ENCODE measurements around the gene NPC1. TPM values are rescaled to one million over a fixed set of nuclear protein-coding genes. Genes with fewer than 3 reads are reported as not detected.

NPC1 gene
- total and polyA plus RNA-seq, 2 of the 8 experiments (the other 6 are each of a cell fraction or from before 2014, with no cell fraction given): 34.1 to 39.5 TPM

DNA sequence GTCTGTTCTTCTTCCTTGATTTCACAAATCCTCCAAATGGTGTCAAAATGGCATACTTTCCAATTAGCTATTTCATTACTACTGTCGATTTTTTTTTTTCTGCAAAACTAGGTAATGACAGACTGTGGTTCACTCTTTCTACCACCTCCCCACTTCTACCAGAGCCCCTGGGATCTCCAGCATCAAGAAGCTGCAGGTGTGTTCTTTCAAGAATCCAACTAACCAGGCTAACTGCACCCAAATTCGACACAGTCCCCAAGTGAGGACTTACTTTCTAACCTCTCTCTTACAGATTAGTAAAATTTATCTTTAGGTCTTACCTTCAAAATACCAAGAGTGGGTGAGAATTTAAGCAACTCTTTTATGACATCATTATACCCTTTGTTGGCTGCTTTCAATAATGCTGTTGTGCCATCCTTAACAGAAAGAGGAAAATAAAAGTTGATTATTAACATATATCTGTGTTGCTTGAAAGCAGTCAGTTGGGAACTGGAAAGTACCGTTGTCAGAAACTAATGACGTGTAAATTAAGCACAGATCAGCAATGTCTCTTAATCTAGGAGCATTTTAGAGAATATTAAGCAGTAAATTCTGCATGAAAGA, 31.2 kb upstream of the NPC1 start:
- no peaks in the 10 kb centered on the region for H3K36me3 ChIP-seq (ENCODE audit: control insufficient read depth in 2 of 4, insufficient read depth in 4 of 4, low read length in 3 of 4)
- FAIRE-seq: no peak
- H3K79me1 ChIP-seq (ENCODE audit: low read depth, low read length): no peaks in the 10 kb centered on the region
- 73% methylated on average over 4 of the region's 4 CpGs; no CpG with 5 or more reads in 1 of the 2 experiments for WGBS, 2 experiments (ENCODE audit: extremely low coverage in 1 of 2, insufficient coverage in 1 of 2, insufficient read length in 1 of 2, insufficient replicate concordance in 2 of 2, low coverage in 1 of 2, low lambda C conversion rate in 2 of 2, missing lambda C conversion rate in 1 of 2)
- peaks cover 11% of the 10 kb centered on the region; the same call in 1 of the 2 replicates for H3K23me2 ChIP-seq (ENCODE audit: low read depth, low read length)
- no peaks in the 10 kb centered on the region for H3K79me2 ChIP-seq (ENCODE audit: control insufficient read depth in 1 of 2, insufficient read depth in 2 of 2, low read length in 2 of 2)
- H3K9ac ChIP-seq (replicated peaks in 1 of 4; ENCODE audit: extremely low read depth in 1 of 4, low read depth in 3 of 4, low read length in 3 of 4): no peak overlapping the region
- H3K4me3 ChIP-seq (ENCODE audit: extremely low read depth in 1 of 4, insufficient read depth in 2 of 4, low read depth in 3 of 4, low read length in 4 of 4): no peak overlapping the region
- H3K4me1 ChIP-seq (replicated peaks in 1 of 4; ENCODE audit: control insufficient read depth in 3 of 4, insufficient read depth in 4 of 4, low read length in 3 of 4): peaks cover 0 to 6% (median 2%) of the 10 kb centered on the region in 4 experiments; a peak in 4 of 7 replicates
- H2BK20ac ChIP-seq (ENCODE audit: low read length): no peak overlapping the region
- no peak overlapping the region for H2AK5ac ChIP-seq (ENCODE audit: low read depth, low read length)
- peaks cover 5 to 25% (median 17%) of the 10 kb centered on the region in 4 experiments for H3K27me3 ChIP-seq (replicated peaks in 1 of 4; ENCODE audit: control insufficient read depth in 3 of 4, extremely low read depth in 1 of 4, insufficient read depth in 3 of 4, low read length in 3 of 4)
- ChIA-PET POLR2A (ENCODE audit: partially characterized antibody) (interaction anchor here (1.6 kb wide), 1 partner anchor 10 kb away, joined by 4 read pairs; no protein-coding TSS in a partner anchor), CTCF (ENCODE audit: partially characterized antibody) (interaction anchor here (0.8 to 1.8 kb wide), 3 partner anchors 86 to 194 kb away, joined by 4 to 9 read pairs (median 8); no protein-coding TSS in a partner anchor)
- H2BK15ac ChIP-seq (ENCODE audit: low read length): no peak overlapping the region
- no peak overlapping the region for H3K27ac ChIP-seq (ENCODE audit: low read depth, low read length)
- H3K56ac ChIP-seq (replicated peaks; ENCODE audit: insufficient read length, low read depth, low read length): no peak overlapping the region
- TF ChIP-seq MAFK (IDR thresholded peaks at IDR 0.05; ENCODE audit: low read depth, low read length) (no peak), BRCA1 (IDR thresholded peaks at IDR 0.05; ENCODE audit: low read depth, low read length) (no peak), SP1 (IDR thresholded peaks at IDR 0.05; ENCODE audit: low read depth, low read length) (no peak), TAF7 (optimal IDR thresholded peaks at IDR 0.05; ENCODE audit: borderline replicate concordance, low read depth, low read length) (no peak), JUND (IDR thresholded peaks at IDR 0.05; ENCODE audit: low read length) (no peak), RBBP5 (IDR thresholded peaks at IDR 0.05; ENCODE audit: borderline replicate concordance, low read depth, low read length) (no peak)
- TF ChIP-seq, protein P1, sequence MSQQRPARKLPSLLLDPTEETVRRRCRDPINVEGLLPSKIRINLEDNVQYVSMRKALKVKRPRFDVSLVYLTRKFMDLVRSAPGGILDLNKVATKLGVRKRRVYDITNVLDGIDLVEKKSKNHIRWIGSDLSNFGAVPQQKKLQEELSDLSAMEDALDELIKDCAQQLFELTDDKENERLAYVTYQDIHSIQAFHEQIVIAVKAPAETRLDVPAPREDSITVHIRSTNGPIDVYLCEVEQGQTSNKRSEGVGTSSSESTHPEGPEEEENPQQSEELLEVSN (IDR thresholded peaks at IDR 0.05): no peak
- H3K4me2 ChIP-seq (ENCODE audit: insufficient read depth in 1 of 2, low read depth in 2 of 2, low read length in 2 of 2): no peak overlapping the region
- H2BK120ac ChIP-seq (replicated peaks; ENCODE audit: low read depth, low read length): no peak overlapping the region
- H4K5ac ChIP-seq (ENCODE audit: insufficient read length, low read depth, low read length): no peak overlapping the region
- DNase-seq (ENCODE audit: low read depth in 1 of 2, low spot score in 2 of 2): no peak
- no peak overlapping the region for H3K23ac ChIP-seq (ENCODE audit: insufficient read length)
- no peak overlapping the region for H3K4ac ChIP-seq (replicated peaks; ENCODE audit: insufficient read length, low read depth, low read length)
- H3K14ac ChIP-seq (ENCODE audit: insufficient read length): no peak overlapping the region
- no peak overlapping the region for H4K91ac ChIP-seq (replicated peaks; ENCODE audit: insufficient read length, low read length)
- H2AFZ ChIP-seq (ENCODE audit: low read length): no peak overlapping the region
- H3K18ac ChIP-seq (ENCODE audit: extremely low read depth, low read length): no peak overlapping the region
- H3K9me3 ChIP-seq (ENCODE audit: insufficient read depth in 2 of 2, low read depth in 1 of 2, low read length in 1 of 2): no peaks in the 10 kb centered on the region
- no peak overlapping the region for H4K8ac ChIP-seq (ENCODE audit: extremely low read depth, insufficient read depth, low read length)
- H2BK5ac ChIP-seq (ENCODE audit: low read depth, low read length): no peak overlapping the region
- H4K20me1 ChIP-seq (replicated peaks in 1 of 2; ENCODE audit: control insufficient read depth in 1 of 2, insufficient read depth in 2 of 2, low read length in 2 of 2): no peaks in the 10 kb centered on the region
- H2BK12ac ChIP-seq (ENCODE audit: low read depth, low read length): no peak overlapping the region

All from H1 (cell line).